Neutrophil (primary cell): ENCODE data around the gene EIF3D.

ENCODE experiments used
- H3K27ac ChIP-seq: fragments of 200-600 bp; sonication (generic); 2 replicates; pipeline ENCODE4 v1.5.1; 2016; ENCODE audit warnings: mild to moderate bottlenecking, moderate library complexity
- H3K27me3 ChIP-seq: fragments of 200-600 bp; sonication (generic); 2 replicates; pipeline ENCODE4 v1.6.0; 2016; ENCODE audit warnings: mild to moderate bottlenecking
- H3K36me3 ChIP-seq: fragments of 200-600 bp; sonication (generic); 2 replicates; pipeline ENCODE4 v1.5.1; 2017
- H3K4me1 ChIP-seq, 2 experiments: fragments of 200-600 bp in 1 of 2; sonication (generic) in 1 of 2; 1 replicate in 1 of 2; 2 replicates in 1 of 2; pipeline versions ENCODE4 v1.5.1 to v1.6.1; 2013 to 2016; ENCODE audit warnings: low read depth in 1 of 2, low read length in 1 of 2, mild to moderate bottlenecking in 1 of 2, moderate library complexity in 1 of 2; ENCODE audit not compliant: control insufficient read depth in 1 of 2, insufficient read depth in 1 of 2
- H3K4me3 ChIP-seq, 2 experiments: fragments of 200-600 bp in 1 of 2; sonication (generic) in 1 of 2; 1 replicate in 1 of 2; 2 replicates in 1 of 2; pipeline ENCODE4 v1.5.1; 2013 to 2016; ENCODE audit warnings: low read depth in 1 of 2, low read length in 1 of 2, mild to moderate bottlenecking in 1 of 2, moderate library complexity in 1 of 2
- H3K9me3 ChIP-seq: fragments of 200-600 bp; sonication (generic); 2 replicates; pipeline ENCODE4 v1.5.1; 2016
- TF ChIP-seq, protein P1 (sequence below): fragments of 200-600 bp; sonication (generic); IDR thresholded peaks from 2 replicates; pipeline ENCODE4 v1.5.1; 2016; ENCODE audit warnings: antibody characterized with exemption

Gene EIF3D

DNA sequence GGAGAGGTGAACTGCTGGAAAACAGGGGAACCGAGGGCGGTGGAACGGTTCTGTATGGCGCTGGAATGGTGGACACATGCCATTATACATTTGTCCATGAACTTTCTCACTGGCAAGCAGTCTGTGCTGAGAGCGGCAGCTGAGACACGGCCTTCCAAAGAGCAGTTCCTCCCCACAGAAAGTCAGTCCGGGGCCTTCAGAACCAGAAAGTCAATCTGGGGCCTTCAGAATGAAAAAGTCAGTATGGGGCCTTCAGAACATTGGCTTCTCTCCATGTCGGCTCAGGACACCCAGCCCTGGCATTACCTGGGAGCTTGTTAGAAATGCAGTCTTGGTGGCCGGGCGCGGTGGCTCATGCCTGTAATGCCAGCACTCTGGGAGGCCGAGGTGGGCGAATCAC lies 56.3 kb downstream of the EIF3D start:
- Histone ChIP-seq H3K4me1 (peaks cover 32 to 37% of the 10 kb centered on the region in 2 experiments), H3K27ac (peak overlapping the region; percentile 69), H3K9me3 (no peaks in the 10 kb centered on the region), H3K36me3 (peaks cover 17% of the 10 kb centered on the region), H3K4me3 (no peak overlapping the region), H3K27me3 (no peaks in the 10 kb centered on the region)
- TF ChIP-seq, protein P1, sequence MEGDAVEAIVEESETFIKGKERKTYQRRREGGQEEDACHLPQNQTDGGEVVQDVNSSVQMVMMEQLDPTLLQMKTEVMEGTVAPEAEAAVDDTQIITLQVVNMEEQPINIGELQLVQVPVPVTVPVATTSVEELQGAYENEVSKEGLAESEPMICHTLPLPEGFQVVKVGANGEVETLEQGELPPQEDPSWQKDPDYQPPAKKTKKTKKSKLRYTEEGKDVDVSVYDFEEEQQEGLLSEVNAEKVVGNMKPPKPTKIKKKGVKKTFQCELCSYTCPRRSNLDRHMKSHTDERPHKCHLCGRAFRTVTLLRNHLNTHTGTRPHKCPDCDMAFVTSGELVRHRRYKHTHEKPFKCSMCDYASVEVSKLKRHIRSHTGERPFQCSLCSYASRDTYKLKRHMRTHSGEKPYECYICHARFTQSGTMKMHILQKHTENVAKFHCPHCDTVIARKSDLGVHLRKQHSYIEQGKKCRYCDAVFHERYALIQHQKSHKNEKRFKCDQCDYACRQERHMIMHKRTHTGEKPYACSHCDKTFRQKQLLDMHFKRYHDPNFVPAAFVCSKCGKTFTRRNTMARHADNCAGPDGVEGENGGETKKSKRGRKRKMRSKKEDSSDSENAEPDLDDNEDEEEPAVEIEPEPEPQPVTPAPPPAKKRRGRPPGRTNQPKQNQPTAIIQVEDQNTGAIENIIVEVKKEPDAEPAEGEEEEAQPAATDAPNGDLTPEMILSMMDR: no peak

GRCh38 chr22:36471341-36471821 lies 57.6 kb downstream of the EIF3D start:
- Histone ChIP-seq H3K4me3 (no peak overlapping the region), H3K27ac (no peak overlapping the region), H3K27me3 (no peaks in the 10 kb centered on the region), H3K9me3 (no peaks in the 10 kb centered on the region), H3K36me3 (peaks cover 13% of the 10 kb centered on the region), H3K4me1 (peaks cover 37 to 41% of the 10 kb centered on the region in 2 experiments)
- TF ChIP-seq, protein P1: no peak

GRCh38 chr22:36470994-36471331 lies 58.0 kb downstream of the EIF3D start:
- TF ChIP-seq, protein P1: no peak
- H3K9me3 ChIP-seq: no peaks in the 10 kb centered on the region
- H3K27ac ChIP-seq: peak overlapping the region; percentile 25
- no peak overlapping the region for H3K4me3 ChIP-seq
- H3K36me3 ChIP-seq: peaks cover 9% of the 10 kb centered on the region
- H3K27me3 ChIP-seq: no peaks in the 10 kb centered on the region
- H3K4me1 ChIP-seq: peaks cover 40 to 45% of the 10 kb centered on the region in 2 experiments

DNA sequence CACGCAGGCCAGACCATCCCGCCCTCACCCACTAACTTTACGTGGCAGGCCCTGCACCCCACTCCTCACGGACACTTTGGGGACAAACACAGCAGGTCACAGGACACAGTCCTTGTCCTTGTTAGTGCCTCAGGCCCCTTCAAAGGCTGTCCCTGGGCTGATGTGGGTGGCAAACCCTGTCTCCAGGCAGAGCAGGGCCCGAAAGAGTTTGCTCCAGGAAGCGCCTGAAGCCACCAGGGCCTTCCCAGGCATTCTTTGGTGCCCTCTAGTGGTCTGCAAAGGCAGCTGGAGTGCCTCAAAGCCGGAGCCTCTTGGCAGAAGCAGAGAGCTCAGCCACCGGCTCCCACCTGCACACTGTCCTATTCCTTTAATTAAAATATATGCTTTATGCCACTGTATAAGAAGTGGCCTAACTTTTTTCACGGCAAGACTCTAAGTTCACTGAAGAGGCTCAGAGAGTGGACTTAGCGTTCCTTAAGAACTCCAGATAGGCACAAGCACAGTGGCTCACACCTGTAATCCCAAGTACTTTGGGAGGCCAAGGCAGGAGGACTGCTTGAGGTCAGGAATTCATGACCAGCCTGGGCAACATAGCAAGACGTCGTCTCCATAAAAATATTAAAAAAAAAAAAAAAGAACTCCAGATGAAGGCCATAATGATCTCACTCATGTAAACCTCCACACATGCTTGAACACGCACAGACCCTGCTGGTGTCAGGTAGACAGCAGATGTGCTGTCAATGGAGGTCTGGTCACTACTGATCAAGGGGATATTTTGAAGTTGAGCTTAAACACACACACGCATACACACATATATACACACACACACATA lies 58.6 kb downstream of the EIF3D start:
- peaks cover 3% of the 10 kb centered on the region for H3K36me3 ChIP-seq
- TF ChIP-seq, protein P1: peak; percentile 91
- H3K27me3 ChIP-seq: no peaks in the 10 kb centered on the region
- peak overlapping the region; percentile 57 for H3K27ac ChIP-seq
- H3K4me3 ChIP-seq: no peak overlapping the region
- peaks cover 46 to 51% of the 10 kb centered on the region in 2 experiments for H3K4me1 ChIP-seq
- H3K9me3 ChIP-seq: no peaks in the 10 kb centered on the region

DNA sequence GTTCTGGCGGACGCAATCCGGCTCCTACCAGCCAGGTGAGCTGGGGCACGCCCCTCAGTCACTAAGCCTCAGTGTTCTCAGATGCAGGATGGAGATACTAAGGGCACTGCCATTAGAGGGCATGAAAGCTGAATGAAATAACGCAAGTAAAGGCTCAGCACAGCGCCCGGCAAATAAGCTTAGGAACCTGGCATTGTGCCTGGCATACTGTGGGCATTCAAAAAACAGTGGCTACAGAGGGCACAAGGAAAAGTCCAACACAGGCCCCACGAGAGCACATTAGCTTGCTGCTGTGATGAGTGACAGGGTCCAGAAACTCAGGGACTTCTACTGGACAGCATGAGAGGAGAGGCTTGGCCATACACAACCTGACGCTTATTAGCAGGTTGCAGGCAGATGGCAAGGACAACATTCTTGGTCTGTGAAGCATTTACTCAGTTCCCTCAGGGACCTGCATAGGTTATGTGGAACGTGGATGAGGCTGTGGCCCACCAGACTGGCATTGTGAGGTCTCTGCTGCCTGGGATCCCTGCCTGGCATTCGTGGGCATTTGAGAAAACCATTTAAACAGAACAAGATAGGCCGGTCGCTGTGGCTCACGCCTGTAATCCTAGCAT lies 59.8 kb downstream of the EIF3D start:
- H3K27me3 ChIP-seq: no peaks in the 10 kb centered on the region
- H3K4me1 ChIP-seq: peaks cover 46 to 54% of the 10 kb centered on the region in 2 experiments
- no peaks in the 10 kb centered on the region for H3K9me3 ChIP-seq
- H3K4me3 ChIP-seq: no peak overlapping the region
- H3K36me3 ChIP-seq: no peaks in the 10 kb centered on the region
- TF ChIP-seq, protein P1: no peak
- H3K27ac ChIP-seq: no peak overlapping the region
